Neural crest cell (in vitro differentiated cells): ENCODE data around the gene GET4. TPM values are rescaled to one million over a fixed set of nuclear protein-coding genes. Genes with fewer than 3 reads are reported as not detected.
"Not testable (repeated sequence)": the region's sequence is repeated elsewhere in the genome, so short reads cannot be mapped to it uniquely, and the experiment has no call there.

ENCODE experiments used
- DNase-seq: peaks from one replicate; pipeline ENCODE4 v3.0.0; 2021; ENCODE audit warnings: low read depth, mixed read lengths, low spot score
- H3K27ac Mint-ChIP-seq: one replicate; pipeline ENCODE4 v1.8.0; 2021; ENCODE audit warnings: mild to moderate bottlenecking, mixed read lengths; ENCODE audit not compliant: unreplicated experiment
- H3K27me3 Mint-ChIP-seq: 2 replicates; pipeline ENCODE4 v1.8.0; 2021; ENCODE audit warnings: low read depth, mild to moderate bottlenecking, mixed read lengths
- H3K36me3 Mint-ChIP-seq: 2 replicates; pipeline ENCODE4 v1.8.0; 2021; ENCODE audit warnings: low read depth, mild to moderate bottlenecking, mixed read lengths
- H3K4me1 Mint-ChIP-seq: 2 replicates; pipeline ENCODE4 v1.8.0; 2021; ENCODE audit warnings: mixed read lengths
- H3K4me3 Mint-ChIP-seq: one replicate; pipeline ENCODE4 v1.8.0; 2021; ENCODE audit warnings: mild to moderate bottlenecking, mixed read lengths
- H3K9me3 Mint-ChIP-seq: 2 replicates; pipeline ENCODE4 v1.8.0; 2021; ENCODE audit warnings: mixed read lengths
- total RNA-seq: library from RNA; stranded (reverse); gene quantifications from 2 replicates; pipeline ENCODE4 v1.2.1, GENCODE V29; 2021
- TF ChIP-seq, protein P1 (sequence below): fragments of 200-600 bp; sonication (generic); conservative IDR thresholded peaks from 2 replicates; pipeline ENCODE4 v1.5.0; 2021; ENCODE audit warnings: antibody characterized with exemption, mild to moderate bottlenecking

Gene GET4
- total RNA-seq, 1 donor from 2014 or later, result 55.2 TPM

DNA sequence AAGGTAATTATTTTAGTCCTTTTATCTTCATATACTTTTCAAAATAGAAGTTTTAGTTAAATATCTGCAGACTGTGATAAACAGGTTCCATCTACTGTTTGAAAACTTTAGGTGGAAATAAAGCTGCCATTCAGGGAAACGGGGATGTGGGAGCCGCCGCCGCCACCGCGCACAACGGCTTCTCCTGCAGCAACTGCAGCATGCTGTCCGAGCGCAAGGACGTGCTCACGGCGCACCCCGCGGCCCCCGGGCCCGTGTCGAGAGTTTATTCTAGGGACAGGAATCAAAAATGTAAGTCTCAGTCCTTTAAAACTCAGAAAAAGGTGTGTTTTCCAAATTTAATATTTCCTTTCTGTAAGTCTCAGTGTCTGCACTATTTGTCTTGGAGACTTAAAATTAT lies 33.1 kb upstream of the GET4 start:
- H3K27ac Mint-ChIP-seq, result no peak overlapping the region
- DNase-seq, result no peak
- H3K36me3 Mint-ChIP-seq, result peaks cover 14% of the 10 kb centered on the region
- no peaks in the 10 kb centered on the region for H3K9me3 Mint-ChIP-seq
- peaks cover 13% of the 10 kb centered on the region for H3K4me1 Mint-ChIP-seq
- no peaks in the 10 kb centered on the region for H3K27me3 Mint-ChIP-seq
- no peak overlapping the region for H3K4me3 Mint-ChIP-seq
- TF ChIP-seq, protein P1, sequence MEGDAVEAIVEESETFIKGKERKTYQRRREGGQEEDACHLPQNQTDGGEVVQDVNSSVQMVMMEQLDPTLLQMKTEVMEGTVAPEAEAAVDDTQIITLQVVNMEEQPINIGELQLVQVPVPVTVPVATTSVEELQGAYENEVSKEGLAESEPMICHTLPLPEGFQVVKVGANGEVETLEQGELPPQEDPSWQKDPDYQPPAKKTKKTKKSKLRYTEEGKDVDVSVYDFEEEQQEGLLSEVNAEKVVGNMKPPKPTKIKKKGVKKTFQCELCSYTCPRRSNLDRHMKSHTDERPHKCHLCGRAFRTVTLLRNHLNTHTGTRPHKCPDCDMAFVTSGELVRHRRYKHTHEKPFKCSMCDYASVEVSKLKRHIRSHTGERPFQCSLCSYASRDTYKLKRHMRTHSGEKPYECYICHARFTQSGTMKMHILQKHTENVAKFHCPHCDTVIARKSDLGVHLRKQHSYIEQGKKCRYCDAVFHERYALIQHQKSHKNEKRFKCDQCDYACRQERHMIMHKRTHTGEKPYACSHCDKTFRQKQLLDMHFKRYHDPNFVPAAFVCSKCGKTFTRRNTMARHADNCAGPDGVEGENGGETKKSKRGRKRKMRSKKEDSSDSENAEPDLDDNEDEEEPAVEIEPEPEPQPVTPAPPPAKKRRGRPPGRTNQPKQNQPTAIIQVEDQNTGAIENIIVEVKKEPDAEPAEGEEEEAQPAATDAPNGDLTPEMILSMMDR, result no peak

DNA sequence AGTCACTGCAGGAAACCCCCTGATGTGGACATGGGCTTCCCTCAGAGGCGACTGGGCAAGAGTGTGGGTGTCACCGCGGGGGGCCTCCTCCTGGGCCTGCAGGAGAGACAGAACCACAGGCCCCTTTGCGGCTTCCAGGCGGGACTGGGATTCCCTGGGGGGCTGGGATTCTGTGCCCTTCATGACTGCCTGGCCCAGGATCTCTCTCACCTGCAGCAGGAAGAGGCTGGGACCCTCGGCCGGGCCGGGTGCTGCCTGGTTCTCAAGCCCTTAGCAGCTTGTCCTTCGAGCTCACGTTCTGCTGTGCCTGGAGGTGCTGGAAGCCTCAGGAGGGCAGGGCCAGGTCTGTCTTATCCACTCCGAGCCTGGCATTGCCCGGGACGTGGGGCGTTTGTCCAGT lies 32.3 kb upstream of the GET4 start:
- peaks cover 13% of the 10 kb centered on the region for H3K4me1 Mint-ChIP-seq
- no peaks in the 10 kb centered on the region for H3K27me3 Mint-ChIP-seq
- H3K27ac Mint-ChIP-seq, result no peak overlapping the region
- TF ChIP-seq, protein P1, result no peak
- peaks cover 18% of the 10 kb centered on the region for H3K36me3 Mint-ChIP-seq
- H3K9me3 Mint-ChIP-seq, result no peaks in the 10 kb centered on the region
- DNase-seq, result no peak
- no peak overlapping the region for H3K4me3 Mint-ChIP-seq

DNA sequence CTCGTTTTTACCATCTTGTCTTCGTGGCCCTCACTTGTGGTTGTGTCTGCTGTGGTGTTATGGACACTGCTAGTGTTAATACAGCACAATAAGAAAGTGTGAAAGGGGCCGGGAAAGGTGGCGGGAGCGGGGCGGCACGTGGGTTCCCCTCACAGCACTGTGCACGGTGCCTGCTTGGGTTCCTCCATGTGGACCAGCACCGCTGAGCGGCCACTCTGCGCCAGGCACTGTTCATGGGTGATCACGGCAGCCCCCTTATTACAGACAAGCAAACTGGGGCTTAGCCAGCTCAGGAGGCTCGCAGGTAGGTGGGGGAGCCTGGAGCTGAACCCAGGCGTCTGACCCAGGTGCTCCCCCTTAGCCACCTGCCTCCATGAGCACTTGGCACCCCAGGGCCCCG lies 31.8 kb upstream of the GET4 start:
- no peak overlapping the region for H3K27ac Mint-ChIP-seq
- peaks cover 13% of the 10 kb centered on the region for H3K4me1 Mint-ChIP-seq
- H3K27me3 Mint-ChIP-seq, result no peaks in the 10 kb centered on the region
- no peak for DNase-seq
- TF ChIP-seq, protein P1, result no peak
- peaks cover 21% of the 10 kb centered on the region for H3K36me3 Mint-ChIP-seq
- H3K9me3 Mint-ChIP-seq, result no peaks in the 10 kb centered on the region
- no peak overlapping the region for H3K4me3 Mint-ChIP-seq

DNA sequence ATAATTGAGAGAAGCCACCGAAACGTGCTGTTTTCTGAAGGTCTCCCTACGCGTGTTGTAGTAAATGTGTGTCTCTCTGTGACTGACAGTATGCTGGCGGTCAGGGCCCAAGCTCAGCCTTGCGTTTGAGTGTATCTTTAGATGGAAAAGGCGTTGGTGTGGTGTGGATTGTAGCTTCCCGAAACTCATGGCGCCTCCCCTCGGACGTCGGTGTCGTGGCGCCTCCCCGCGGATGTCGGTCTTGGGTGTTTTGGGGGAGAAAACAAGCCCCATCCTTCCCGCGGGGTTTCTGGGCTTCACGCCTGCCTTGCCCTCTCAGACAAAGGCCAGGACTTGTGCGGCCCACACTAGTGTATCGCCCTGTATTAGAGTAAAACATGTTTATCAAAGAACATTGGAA lies 31.3 kb upstream of the GET4 start:
- Mint-ChIP-seq H3K9me3 (no peaks in the 10 kb centered on the region), H3K36me3 (peaks cover 19% of the 10 kb centered on the region), H3K4me1 (peaks cover 13% of the 10 kb centered on the region), H3K4me3 (no peak overlapping the region), H3K27ac (no peak overlapping the region), H3K27me3 (no peaks in the 10 kb centered on the region)
- TF ChIP-seq, protein P1, result no peak
- DNase-seq, result no peak

DNA sequence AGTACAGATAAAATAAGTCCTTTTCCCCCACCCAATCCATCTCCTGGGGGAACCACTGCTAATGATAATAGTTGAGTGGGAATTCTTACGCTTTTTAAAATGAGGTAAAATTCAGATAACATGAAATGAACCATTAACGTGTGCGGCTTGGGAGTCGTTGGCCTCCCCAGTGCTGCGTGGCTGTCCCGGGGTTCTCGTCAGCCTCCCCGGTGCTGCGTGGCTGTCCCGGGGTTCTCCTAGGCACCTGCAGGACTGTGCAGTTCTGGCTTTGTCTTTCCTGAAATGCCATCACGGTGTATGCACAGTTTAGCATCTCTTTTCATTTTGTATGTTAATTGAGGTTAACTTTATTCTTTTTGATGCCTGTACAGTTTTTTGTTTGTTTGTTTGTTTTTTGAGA lies 30.6 kb upstream of the GET4 start:
- TF ChIP-seq, protein P1, result no peak
- Mint-ChIP-seq H3K27ac (no peak overlapping the region), H3K4me3 (no peak overlapping the region), H3K36me3 (peaks cover 19% of the 10 kb centered on the region), H3K27me3 (no peaks in the 10 kb centered on the region), H3K9me3 (no peaks in the 10 kb centered on the region), H3K4me1 (peaks cover 13% of the 10 kb centered on the region)
- DNase-seq, result no peak

DNA sequence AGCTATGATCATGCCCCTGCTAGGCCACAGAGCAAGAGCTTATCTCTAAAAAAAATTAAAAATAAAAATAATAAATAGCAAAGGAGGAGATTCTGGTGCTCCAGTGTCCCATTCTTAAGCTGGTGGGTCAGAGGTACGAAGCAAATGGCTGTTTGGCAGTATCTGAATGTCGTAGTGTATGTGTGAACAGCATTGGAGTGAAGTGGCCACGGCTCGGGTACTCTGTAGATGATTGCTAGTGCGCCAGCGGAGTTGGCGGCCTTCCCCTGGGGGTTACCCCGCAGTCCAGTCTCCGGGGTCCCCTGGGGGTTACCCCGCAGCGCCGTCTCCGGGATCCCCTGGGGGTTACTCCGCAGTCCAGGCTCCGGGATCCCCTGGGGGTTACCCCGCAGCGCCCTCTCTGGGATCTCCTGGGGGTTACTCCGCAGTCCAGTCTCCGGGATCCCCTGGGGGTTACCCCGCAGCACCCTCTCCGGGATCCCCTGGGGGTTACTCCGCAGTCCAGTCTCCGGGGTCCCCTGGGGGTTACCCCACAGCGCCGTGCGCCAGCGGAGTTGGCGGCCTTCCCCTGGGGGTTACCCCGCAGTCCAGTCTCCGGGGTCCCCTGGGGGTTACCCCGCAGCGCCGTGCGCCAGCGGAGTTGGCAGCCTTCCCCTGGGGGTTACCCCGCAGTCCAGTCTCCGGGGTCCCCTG lies 29.2 kb upstream of the GET4 start:
- H3K36me3 Mint-ChIP-seq, result peaks cover 19% of the 10 kb centered on the region
- H3K4me3 Mint-ChIP-seq, H3K4me1 Mint-ChIP-seq, DNase-seq, H3K27ac Mint-ChIP-seq, H3K9me3 Mint-ChIP-seq, H3K27me3 Mint-ChIP-seq: not testable (repeated sequence)

DNA sequence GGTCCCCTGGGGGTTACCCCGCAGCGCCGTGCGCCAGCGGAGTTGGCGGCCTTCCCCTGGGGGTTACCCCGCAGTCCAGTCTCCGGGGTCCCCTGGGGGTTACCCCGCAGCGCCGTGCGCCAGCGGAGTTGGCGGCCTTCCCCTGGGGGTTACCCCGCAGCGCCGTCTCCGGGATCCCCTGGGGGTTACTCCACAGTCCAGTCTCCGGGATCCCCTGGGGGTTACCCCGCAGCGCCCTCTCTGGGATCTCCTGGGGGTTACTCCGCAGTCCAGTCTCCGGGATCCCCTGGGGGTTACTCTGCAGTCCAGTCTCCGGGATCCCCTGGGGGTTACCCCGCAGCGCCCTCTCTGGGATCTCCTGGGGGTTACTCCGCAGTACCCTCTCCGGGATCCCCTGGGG lies 28.6 kb upstream of the GET4 start:
- DNase-seq, H3K27ac Mint-ChIP-seq, H3K9me3 Mint-ChIP-seq, H3K4me3 Mint-ChIP-seq, H3K4me1 Mint-ChIP-seq, H3K27me3 Mint-ChIP-seq: not testable (repeated sequence)
- peaks cover 19% of the 10 kb centered on the region for H3K36me3 Mint-ChIP-seq
